Measurements from ENCODE around the gene ANKMY1.

ANKMY1 gene

DNA sequence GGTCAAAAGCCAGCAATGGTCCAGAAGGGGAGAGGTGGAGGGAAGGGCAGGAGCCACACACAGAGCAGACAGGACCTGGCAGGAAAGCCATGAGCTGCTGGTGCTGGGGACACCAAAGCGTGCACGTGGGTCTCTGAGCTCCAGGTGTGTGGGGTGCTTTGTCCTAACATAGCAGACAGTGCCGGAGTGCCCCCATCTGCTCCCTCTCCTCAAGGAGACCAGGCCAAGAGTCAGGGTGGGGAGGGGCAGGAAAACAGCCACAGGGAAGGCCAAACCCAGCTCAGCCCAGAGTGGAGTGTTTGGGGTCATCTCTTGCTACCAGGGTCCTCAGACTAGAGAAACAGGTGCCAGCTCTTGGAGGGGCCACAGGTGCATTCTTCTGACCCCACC lies 126.5 kb downstream of the ANKMY1 start:
- no peaks in the 10 kb centered on the region for H3K36me3 ChIP-seq (ENCODE audit: insufficient read depth, low read length)
- no peaks in the 10 kb centered on the region for H3K9me2 ChIP-seq (replicated peaks; ENCODE audit: low read depth, low read length)
- H3K27me3 ChIP-seq (ENCODE audit: insufficient read depth, low read length, poor library complexity, severe bottlenecking), result no peaks in the 10 kb centered on the region
- H3F3A ChIP-seq (ENCODE audit: low read depth), result no peaks in the 10 kb centered on the region
- TF ChIP-seq EZH2phosphoT487 (IDR thresholded peaks at IDR 0.05; ENCODE audit: borderline replicate concordance) (no peak), CTCF (conservative IDR thresholded peaks at IDR 0.05; ENCODE audit: low read length) (no peak)
- H3K9me3 ChIP-seq (ENCODE audit: insufficient read depth, low read depth, low read length), result no peaks in the 10 kb centered on the region
- no peaks in the 10 kb centered on the region for H3K79me2 ChIP-seq (ENCODE audit: insufficient read depth, low read length)
- no peak overlapping the region for H2AFZ ChIP-seq (ENCODE audit: low read length)
- no peaks in the 10 kb centered on the region for H4K20me1 ChIP-seq (ENCODE audit: insufficient read depth, low read length, poor library complexity, severe bottlenecking)
- H3K4me1 ChIP-seq (ENCODE audit: insufficient read depth, low read length, poor library complexity, severe bottlenecking), result peaks cover 14% of the 10 kb centered on the region
- H3K4me2 ChIP-seq (ENCODE audit: low read depth, low read length, poor library complexity, severe bottlenecking), result no peak overlapping the region
- no peak overlapping the region for H3K4me3 ChIP-seq (ENCODE audit: low read length, poor library complexity, severe bottlenecking)
- no peak overlapping the region for H3K9ac ChIP-seq (ENCODE audit: low read depth, low read length, poor library complexity, severe bottlenecking)

- H3K4me3 ChIP-seq (ENCODE audit: low read length, poor library complexity, severe bottlenecking), result no peak overlapping the region
- no peaks in the 10 kb centered on the region for H3K36me3 ChIP-seq (ENCODE audit: insufficient read depth, low read length)
- H3K9me3 ChIP-seq (ENCODE audit: insufficient read depth, low read depth, low read length), result no peaks in the 10 kb centered on the region; the same call in 1 of the 2 replicates
- H2AFZ ChIP-seq (ENCODE audit: low read length), result no peak overlapping the region
- no peaks in the 10 kb centered on the region for H4K20me1 ChIP-seq (ENCODE audit: insufficient read depth, low read length, poor library complexity, severe bottlenecking)
- peaks cover 14% of the 10 kb centered on the region for H3K4me1 ChIP-seq (ENCODE audit: insufficient read depth, low read length, poor library complexity, severe bottlenecking)
- H3K79me2 ChIP-seq (ENCODE audit: insufficient read depth, low read length), result no peaks in the 10 kb centered on the region
- H3K9me2 ChIP-seq (replicated peaks; ENCODE audit: low read depth, low read length), result no peaks in the 10 kb centered on the region
- no peak for TF ChIP-seq EZH2phosphoT487 (IDR thresholded peaks at IDR 0.05; ENCODE audit: borderline replicate concordance)
- H3K27me3 ChIP-seq (ENCODE audit: insufficient read depth, low read length, poor library complexity, severe bottlenecking), result no peaks in the 10 kb centered on the region
- H3F3A ChIP-seq (ENCODE audit: low read depth), result no peaks in the 10 kb centered on the region
- H3K9ac ChIP-seq (ENCODE audit: low read depth, low read length, poor library complexity, severe bottlenecking), result no peak overlapping the region
- H3K4me2 ChIP-seq (ENCODE audit: low read depth, low read length, poor library complexity, severe bottlenecking), result no peak overlapping the region
Measured at GRCh38 chr2:240430595-240430994, 127.2 kb downstream of the ANKMY1 start.

GRCh38 chr2:240429872-240430491 lies 127.8 kb downstream of the ANKMY1 start:
- no peak for TF ChIP-seq CTCF (conservative IDR thresholded peaks at IDR 0.05; ENCODE audit: low read length)
- TF ChIP-seq EZH2phosphoT487 (IDR thresholded peaks at IDR 0.05; ENCODE audit: borderline replicate concordance), result no peak
- Histone ChIP-seq H3K79me2 (ENCODE audit: insufficient read depth, low read length) (no peaks in the 10 kb centered on the region), H3K9me3 (ENCODE audit: insufficient read depth, low read depth, low read length) (no peaks in the 10 kb centered on the region; the same call in 1 of the 2 replicates), H3K27me3 (ENCODE audit: insufficient read depth, low read length, poor library complexity, severe bottlenecking) (no peaks in the 10 kb centered on the region), H3F3A (ENCODE audit: low read depth) (no peaks in the 10 kb centered on the region), H3K9ac (ENCODE audit: low read depth, low read length, poor library complexity, severe bottlenecking) (no peak overlapping the region), H3K4me2 (ENCODE audit: low read depth, low read length, poor library complexity, severe bottlenecking) (no peak overlapping the region), H3K9me2 (replicated peaks; ENCODE audit: low read depth, low read length) (no peaks in the 10 kb centered on the region), H3K36me3 (ENCODE audit: insufficient read depth, low read length) (no peaks in the 10 kb centered on the region), H2AFZ (ENCODE audit: low read length) (no peak overlapping the region), H3K4me3 (ENCODE audit: low read length, poor library complexity, severe bottlenecking) (no peak overlapping the region), H3K4me1 (ENCODE audit: insufficient read depth, low read length, poor library complexity, severe bottlenecking) (peaks cover 14% of the 10 kb centered on the region), H4K20me1 (ENCODE audit: insufficient read depth, low read length, poor library complexity, severe bottlenecking) (no peaks in the 10 kb centered on the region)
